ENCODE results near the gene CHRNB1. TPM values are rescaled to one million over a fixed set of nuclear protein-coding genes. Genes with fewer than 3 reads are reported as not detected.

CHRNB1 gene
- total RNA-seq, 1 donor from 2014 or later, result 12.6 TPM

GRCh38 chr17:7407082-7407481, 37.8 kb upstream of the CHRNB1 start:
- Mint-ChIP-seq H3K27me3 (ENCODE audit: low read depth) (no peaks in the 10 kb centered on the region), H3K4me3 (ENCODE audit: unreplicated experiment) (no peak overlapping the region), H3K36me3 (ENCODE audit: low read depth) (peaks cover 20% of the 10 kb centered on the region), H3K4me1 (ENCODE audit: low read depth) (peaks cover 24% of the 10 kb centered on the region), H3K9me3 (ENCODE audit: low read depth) (no peaks in the 10 kb centered on the region), H3K27ac (ENCODE audit: unreplicated experiment) (no peak overlapping the region)
- DNase-seq (ENCODE audit: low spot score), result no peak
- TF ChIP-seq, protein P1, sequence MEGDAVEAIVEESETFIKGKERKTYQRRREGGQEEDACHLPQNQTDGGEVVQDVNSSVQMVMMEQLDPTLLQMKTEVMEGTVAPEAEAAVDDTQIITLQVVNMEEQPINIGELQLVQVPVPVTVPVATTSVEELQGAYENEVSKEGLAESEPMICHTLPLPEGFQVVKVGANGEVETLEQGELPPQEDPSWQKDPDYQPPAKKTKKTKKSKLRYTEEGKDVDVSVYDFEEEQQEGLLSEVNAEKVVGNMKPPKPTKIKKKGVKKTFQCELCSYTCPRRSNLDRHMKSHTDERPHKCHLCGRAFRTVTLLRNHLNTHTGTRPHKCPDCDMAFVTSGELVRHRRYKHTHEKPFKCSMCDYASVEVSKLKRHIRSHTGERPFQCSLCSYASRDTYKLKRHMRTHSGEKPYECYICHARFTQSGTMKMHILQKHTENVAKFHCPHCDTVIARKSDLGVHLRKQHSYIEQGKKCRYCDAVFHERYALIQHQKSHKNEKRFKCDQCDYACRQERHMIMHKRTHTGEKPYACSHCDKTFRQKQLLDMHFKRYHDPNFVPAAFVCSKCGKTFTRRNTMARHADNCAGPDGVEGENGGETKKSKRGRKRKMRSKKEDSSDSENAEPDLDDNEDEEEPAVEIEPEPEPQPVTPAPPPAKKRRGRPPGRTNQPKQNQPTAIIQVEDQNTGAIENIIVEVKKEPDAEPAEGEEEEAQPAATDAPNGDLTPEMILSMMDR (IDR thresholded peaks at IDR 0.05), result no peak

DNA sequence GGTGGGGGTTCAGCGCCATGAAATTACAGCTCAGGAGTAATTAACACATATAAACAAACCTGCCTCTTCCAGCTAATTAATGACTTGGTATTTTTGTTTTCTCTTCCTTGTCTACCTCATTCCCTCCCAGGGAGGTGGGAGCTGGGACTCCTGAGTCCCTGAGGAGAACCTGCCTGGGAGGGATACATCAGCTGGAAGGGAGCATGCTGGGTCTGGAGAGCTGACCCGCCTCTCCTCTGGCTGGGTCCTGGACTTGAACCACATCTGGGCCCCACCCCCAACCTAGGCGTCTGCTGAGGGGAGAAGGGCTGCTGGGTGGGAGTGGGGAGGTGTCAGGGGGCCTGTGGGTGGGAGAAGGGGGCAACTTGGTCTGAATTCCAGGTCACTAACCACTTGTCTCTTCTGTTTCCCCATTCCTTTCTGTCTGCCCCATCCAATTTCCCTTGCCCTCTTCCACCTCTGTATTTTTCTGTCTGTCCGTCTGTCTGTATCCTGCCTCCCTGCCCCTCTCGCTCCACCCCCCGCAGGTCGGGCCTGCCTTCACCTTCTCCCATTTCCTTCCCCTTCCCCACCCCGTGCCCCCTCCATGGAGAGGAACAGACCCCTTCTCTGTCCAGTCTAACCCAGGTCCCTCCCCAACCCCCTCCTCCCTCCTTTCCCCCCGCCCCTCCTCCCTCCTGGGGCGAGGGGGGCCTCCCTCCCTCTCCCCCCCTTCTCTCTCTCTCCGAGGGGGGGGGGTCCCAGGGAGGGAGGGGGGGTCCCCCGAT, 37.2 kb upstream of the CHRNB1 start, which contains the start of gene NLGN2:
Gene NLGN2, plus strand, starts transcription at position 361 of the 767 bp plus-strand sequence. CDS start 411 bp downstream, outside the sequence.
- peaks cover 21% of the 10 kb centered on the region for H3K36me3 Mint-ChIP-seq (ENCODE audit: low read depth)
- H3K4me3 Mint-ChIP-seq (ENCODE audit: unreplicated experiment), result no peak within 1 kb of the TSS
- TF ChIP-seq, protein P1 (IDR thresholded peaks at IDR 0.05), result no peak
- H3K9me3 Mint-ChIP-seq (ENCODE audit: low read depth), result no peaks in the 10 kb centered on the region
- peak within 1 kb of the TSS; percentile 54 for H3K27ac Mint-ChIP-seq (ENCODE audit: unreplicated experiment)
- DNase-seq (ENCODE audit: low spot score), result no peak
- peaks cover 24% of the 10 kb centered on the region for H3K4me1 Mint-ChIP-seq (ENCODE audit: low read depth)
- no peaks in the 10 kb centered on the region for H3K27me3 Mint-ChIP-seq (ENCODE audit: low read depth)

DNA sequence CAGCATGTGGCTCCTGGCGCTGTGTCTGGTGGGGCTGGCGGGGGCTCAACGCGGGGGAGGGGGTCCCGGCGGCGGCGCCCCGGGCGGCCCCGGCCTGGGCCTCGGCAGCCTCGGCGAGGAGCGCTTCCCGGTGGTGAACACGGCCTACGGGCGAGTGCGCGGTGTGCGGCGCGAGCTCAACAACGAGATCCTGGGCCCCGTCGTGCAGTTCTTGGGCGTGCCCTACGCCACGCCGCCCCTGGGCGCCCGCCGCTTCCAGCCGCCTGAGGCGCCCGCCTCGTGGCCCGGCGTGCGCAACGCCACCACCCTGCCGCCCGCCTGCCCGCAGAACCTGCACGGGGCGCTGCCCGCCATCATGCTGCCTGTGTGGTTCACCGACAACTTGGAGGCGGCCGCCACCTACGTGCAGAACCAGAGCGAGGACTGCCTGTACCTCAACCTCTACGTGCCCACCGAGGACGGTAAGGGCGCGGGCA, 36.6 kb upstream of the CHRNB1 start:
- Mint-ChIP-seq H3K27me3 (ENCODE audit: low read depth) (no peaks in the 10 kb centered on the region), H3K4me3 (ENCODE audit: unreplicated experiment) (no peak overlapping the region), H3K36me3 (ENCODE audit: low read depth) (peaks cover 23% of the 10 kb centered on the region), H3K27ac (ENCODE audit: unreplicated experiment) (no peak overlapping the region), H3K9me3 (ENCODE audit: low read depth) (no peaks in the 10 kb centered on the region), H3K4me1 (ENCODE audit: low read depth) (peaks cover 17% of the 10 kb centered on the region)
- TF ChIP-seq, protein P1 (IDR thresholded peaks at IDR 0.05), result no peak
- no peak for DNase-seq (ENCODE audit: low spot score)

- no peak for DNase-seq (ENCODE audit: low spot score)
- Mint-ChIP-seq H3K9me3 (ENCODE audit: low read depth) (no peaks in the 10 kb centered on the region), H3K27ac (ENCODE audit: unreplicated experiment) (no peak overlapping the region), H3K4me3 (ENCODE audit: unreplicated experiment) (no peak overlapping the region), H3K27me3 (ENCODE audit: low read depth) (no peaks in the 10 kb centered on the region), H3K36me3 (ENCODE audit: low read depth) (peaks cover 23% of the 10 kb centered on the region), H3K4me1 (ENCODE audit: low read depth) (peaks cover 17% of the 10 kb centered on the region)
- TF ChIP-seq, protein P1 (IDR thresholded peaks at IDR 0.05), result no peak
Observed at GRCh38 chr17:7408863-7409262, 36.0 kb upstream of the CHRNB1 start.

GRCh38 chr17:7409716-7410115, 35.1 kb upstream of the CHRNB1 start:
- TF ChIP-seq, protein P1 (IDR thresholded peaks at IDR 0.05), result no peak

More at GRCh38 chr17:7409716-7410115, 35.1 kb upstream of the CHRNB1 start:
- H3K27ac Mint-ChIP-seq (ENCODE audit: unreplicated experiment), result no peak overlapping the region
- H3K4me1 Mint-ChIP-seq (ENCODE audit: low read depth), result peaks cover 17% of the 10 kb centered on the region
- H3K36me3 Mint-ChIP-seq (ENCODE audit: low read depth), result peaks cover 23% of the 10 kb centered on the region
- no peak for DNase-seq (ENCODE audit: low spot score)
- no peak overlapping the region for H3K4me3 Mint-ChIP-seq (ENCODE audit: unreplicated experiment)
- no peaks in the 10 kb centered on the region for H3K9me3 Mint-ChIP-seq (ENCODE audit: low read depth)
- H3K27me3 Mint-ChIP-seq (ENCODE audit: low read depth), result no peaks in the 10 kb centered on the region
